Keratinocyte (primary cell): Measurements from ENCODE around the gene PPM1J. TPM values are rescaled to one million over a fixed set of nuclear protein-coding genes. Genes with fewer than 3 reads are reported as not detected.

ENCODE experiments used
- DNase-seq: peaks from one replicate; pipeline ENCODE4 v3.0.0-alpha.2; 2011; ENCODE audit warnings: low read depth, missing footprints, low spot score
- FAIRE-seq: peaks from 2 replicates; lab custom pipeline; 2011; peaks lifted over from hg19 to GRCh38; lab: Jason Lieb, UNC
- H2AFZ ChIP-seq: 2 replicates; pipeline ENCODE4 v1.6.0; 2012; ENCODE audit warnings: low read length, control low read depth, inconsistent platforms; ENCODE audit not compliant: control insufficient read depth
- H3K27ac ChIP-seq: 2 replicates; pipeline ENCODE4 v1.5.1; 2011; ENCODE audit warnings: low read length; ENCODE audit not compliant: control insufficient read depth, insufficient read depth
- H3K27me3 ChIP-seq: 3 replicates; pipeline ENCODE4 v1.6.0; 2011; ENCODE audit warnings: low read length; ENCODE audit not compliant: control insufficient read depth, insufficient read depth; ENCODE audit errors: extremely low read depth
- H3K36me3 ChIP-seq, 2 experiments: 2 replicates in 1 of 2; 3 replicates in 1 of 2; pipeline ENCODE4 v1.5.1; 2011; ENCODE audit warnings: low read length in 2 of 2, mild to moderate bottlenecking in 1 of 2; ENCODE audit not compliant: control insufficient read depth in 2 of 2, insufficient read depth in 2 of 2; ENCODE audit errors: extremely low read depth in 1 of 2
- H3K4me1 ChIP-seq: 3 replicates; pipeline ENCODE4 v1.5.1; 2011; ENCODE audit warnings: low read length; ENCODE audit not compliant: control insufficient read depth, insufficient read depth; ENCODE audit errors: extremely low read depth
- H3K4me2 ChIP-seq: 3 replicates; pipeline ENCODE4 v1.6.0; 2011; ENCODE audit warnings: low read depth, low read length; ENCODE audit not compliant: control insufficient read depth, insufficient read depth; ENCODE audit errors: extremely low read depth
- H3K4me3 ChIP-seq, 3 experiments: fragments of 200-600 bp in 1 of 3; sonication (generic) in 1 of 3; 2 replicates in 2 of 3; 3 replicates in 1 of 3; pipeline ENCODE4 v1.5.1; 2011 to 2016; ENCODE audit warnings: low read length in 3 of 3, mild to moderate bottlenecking in 3 of 3, control low read depth in 2 of 3, inconsistent platforms in 1 of 3, low read depth in 1 of 3, mixed read lengths in 1 of 3, mixed run types in 1 of 3, moderate library complexity in 1 of 3; ENCODE audit not compliant: control insufficient read depth in 2 of 3, insufficient read depth in 2 of 3; ENCODE audit errors: extremely low read depth in 1 of 3
- H3K79me2 ChIP-seq: 2 replicates; pipeline ENCODE4 v1.6.0; 2012; ENCODE audit warnings: low read length; ENCODE audit not compliant: control insufficient read depth, insufficient read depth
- H3K9ac ChIP-seq: 3 replicates; pipeline ENCODE4 v1.6.0; 2011; ENCODE audit warnings: low read length; ENCODE audit not compliant: control insufficient read depth, insufficient read depth; ENCODE audit errors: extremely low read depth
- H3K9me1 ChIP-seq: 3 replicates; pipeline ENCODE4 v1.6.0; 2011; ENCODE audit warnings: low read length; ENCODE audit not compliant: control insufficient read depth, insufficient read depth; ENCODE audit errors: extremely low read depth
- H3K9me3 ChIP-seq: 2 replicates; pipeline ENCODE4 v1.5.1; 2012; ENCODE audit warnings: low read depth, low read length; ENCODE audit not compliant: control insufficient read depth
- H4K20me1 ChIP-seq: 3 replicates; pipeline ENCODE4 v1.6.0; 2011; ENCODE audit warnings: low read length; ENCODE audit not compliant: control insufficient read depth, insufficient read depth; ENCODE audit errors: extremely low read depth
- CTCF ChIP-seq, 3 experiments: IDR thresholded peaks in 1 of 3; conservative IDR thresholded peaks in 1 of 3; optimal IDR thresholded peaks in 1 of 3; 2 replicates in 2 of 3; 3 replicates in 1 of 3; pipeline versions ENCODE3 to v1.5.1; 2011; ENCODE audit warnings: low read length in 3 of 3, mild to moderate bottlenecking in 3 of 3, moderate library complexity in 2 of 3, control low read depth in 1 of 3, inconsistent platforms in 1 of 3; ENCODE audit not compliant: insufficient read depth in 2 of 3; ENCODE audit errors: extremely low read depth in 1 of 3
- EZH2 ChIP-seq: IDR thresholded peaks from one replicate; pipeline ENCODE4 v1.6.1; 2012; ENCODE audit warnings: inconsistent platforms, mild to moderate bottlenecking, low read length, moderate library complexity
- dilution Hi-C: fragments of 300-500 bp; cut with MboI; formaldehyde crosslinking; loops from one replicate; pipeline ENCODE4 v1.7.0; 2020; ENCODE audit warnings: low sequenced_read_pairs; ENCODE audit not compliant: extremely low pct_ligation_motif_present
- polyA plus RNA-seq, 5 experiments: library from polyadenylated mRNA; depleted of rRNA in 3 of 5; stranded (reverse) in 3 of 5; stranded (forward) in 1 of 5; unstranded in 1 of 5; fragments of >200 nt; gene quantifications; 1 replicate in 1 of 5; 2 replicates in 3 of 5; 3 replicates in 1 of 5; pipeline versions ENCODE4 v1.2.1 to v1.2.3, GENCODE V29; 2011 to 2012; ENCODE audit warnings: missing spikeins in 2 of 5, low read depth in 1 of 5, low replicate concordance in 1 of 5

The PPM1J gene
- polyA plus RNA-seq, 1 donor (not counting 4 experiments of a cell fraction or from before 2014, with no cell fraction given) = 7.7 TPM

- Histone ChIP-seq H3K79me2 (peaks cover 4% of the 10 kb centered on the region), H4K20me1 (no peaks in the 10 kb centered on the region), H3K4me2 (no peak overlapping the region), H3K36me3 (peaks cover 16 to 18% of the 10 kb centered on the region in 2 experiments), H3K9ac (no peak overlapping the region), H3K9me1 (no peaks in the 10 kb centered on the region), H3K27me3 (no peaks in the 10 kb centered on the region), H3K9me3 (no peaks in the 10 kb centered on the region), H3K4me3 (no peak overlapping the region), H2AFZ (no peak overlapping the region), H3K27ac (no peak overlapping the region), H3K4me1 (peaks cover 25% of the 10 kb centered on the region)
- TF ChIP-seq EZH2 (no peak), CTCF (optimal IDR thresholded peaks at IDR 0.05 in 1 of 3, IDR thresholded peaks at IDR 0.05 in 1 of 3, conservative IDR thresholded peaks at IDR 0.05 in 1 of 3; ENCODE audit: extremely low read depth in 1 of 3, insufficient read depth in 2 of 3, low read length in 3 of 3) (no peak)
- no peak for DNase-seq
- FAIRE-seq = no peak
- dilution Hi-C loops = no loop called here
Measured at GRCh38 chr1:112689842-112690237, 25.3 kb downstream of the PPM1J start.

DNA sequence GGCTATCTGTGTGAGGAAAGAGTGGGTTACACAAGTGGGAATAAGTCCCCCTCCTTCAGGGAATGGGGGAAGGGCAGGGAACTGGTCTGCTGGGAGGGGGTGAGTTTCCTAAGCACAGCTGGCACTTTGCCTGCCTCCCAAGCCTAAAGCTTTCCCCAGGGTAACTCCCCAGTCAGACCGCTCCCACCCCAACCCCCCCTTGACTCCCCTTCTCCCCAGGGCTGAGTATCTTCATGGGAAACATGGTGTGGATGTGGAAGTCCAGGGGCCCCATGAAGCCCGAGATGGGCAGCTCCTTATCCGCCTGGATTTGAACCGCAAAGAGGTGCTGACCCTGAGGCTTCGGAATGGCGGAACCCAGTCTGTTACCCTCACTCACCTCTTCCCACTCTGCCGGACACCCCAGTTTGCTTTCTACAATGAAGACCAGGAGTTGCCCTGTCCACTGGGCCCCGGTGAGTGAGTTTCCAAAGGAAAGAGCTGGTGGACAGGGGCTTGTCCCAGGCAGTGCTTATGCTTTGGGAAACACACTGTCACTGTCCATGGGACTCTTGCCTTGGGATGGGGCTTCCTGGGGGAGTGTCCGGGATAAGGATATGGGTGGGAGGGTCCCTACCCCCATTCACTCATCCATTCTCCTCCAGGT lies 25.8 kb downstream of the PPM1J start:
- dilution Hi-C loops = no loop called here

More for the DNA sequence above, 25.8 kb downstream of the PPM1J start:
- Histone ChIP-seq H3K9me1 (no peaks in the 10 kb centered on the region), H3K36me3 (peaks cover 16% of the 10 kb centered on the region in 2 experiments), H3K27me3 (no peaks in the 10 kb centered on the region), H3K4me3 (no peak overlapping the region), H2AFZ (no peak overlapping the region), H3K27ac (no peak overlapping the region), H3K79me2 (peaks cover 4% of the 10 kb centered on the region), H3K4me2 (no peak overlapping the region), H3K4me1 (peaks cover 25% of the 10 kb centered on the region), H3K9me3 (no peaks in the 10 kb centered on the region), H3K9ac (no peak overlapping the region), H4K20me1 (no peaks in the 10 kb centered on the region)
- TF ChIP-seq CTCF (optimal IDR thresholded peaks at IDR 0.05 in 1 of 3, IDR thresholded peaks at IDR 0.05 in 1 of 3, conservative IDR thresholded peaks at IDR 0.05 in 1 of 3; ENCODE audit: extremely low read depth in 1 of 3, insufficient read depth in 2 of 3, low read length in 3 of 3) = no peak
- TF ChIP-seq EZH2 = no peak
- no peak for FAIRE-seq
- DNase-seq = no peak
